ENCODE data around the gene PCYT2. TPM values are rescaled to one million over a fixed set of nuclear protein-coding genes. Genes with fewer than 3 reads are reported as not detected.

Gene PCYT2
- polyA plus RNA-seq, 1 donor (not counting 4 experiments of a cell fraction or from before 2014, with no cell fraction given), result 38.1 TPM

DNA sequence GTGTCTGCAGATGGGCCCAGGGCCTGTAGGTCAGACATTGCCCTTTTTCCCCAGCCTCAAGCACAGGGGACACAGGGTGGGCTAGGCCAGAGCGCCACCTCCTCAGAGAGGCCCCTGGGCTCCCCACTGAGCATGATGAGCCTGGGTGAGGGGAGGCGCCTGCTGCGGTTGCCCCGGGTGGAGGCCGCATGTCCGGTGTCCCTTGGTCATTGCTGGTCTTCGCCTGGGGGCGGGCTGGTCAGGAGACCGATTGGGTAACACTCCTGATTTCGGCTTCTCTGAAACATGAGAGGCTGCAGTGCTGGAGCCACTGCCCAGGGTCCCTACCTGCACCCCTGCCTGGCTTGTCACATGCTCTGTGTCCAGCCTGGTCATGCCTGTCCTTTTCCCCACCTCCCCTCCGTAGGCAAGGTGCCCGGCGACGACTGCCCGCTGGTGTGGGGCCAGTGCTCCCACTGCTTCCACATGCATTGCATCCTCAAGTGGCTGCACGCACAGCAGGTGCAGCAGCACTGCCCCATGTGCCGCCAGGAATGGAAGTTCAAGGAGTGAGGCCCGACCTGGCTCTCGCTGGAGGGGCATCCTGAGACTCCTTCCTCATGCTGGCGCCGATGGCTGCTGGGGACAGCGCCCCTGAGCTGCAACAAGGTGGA is 11.6 kb downstream of the PCYT2 start:
- H4K20me1 ChIP-seq (ENCODE audit: control insufficient read depth, extremely low read depth, insufficient read depth, low read length), result peaks cover 14% of the 10 kb centered on the region
- H3K9me3 ChIP-seq (ENCODE audit: control insufficient read depth, low read depth, low read length), result no peaks in the 10 kb centered on the region
- H3K4me2 ChIP-seq (ENCODE audit: control insufficient read depth, extremely low read depth, insufficient read depth, low read depth, low read length), result no peak overlapping the region
- H2AFZ ChIP-seq (ENCODE audit: control insufficient read depth, low read length), result no peak overlapping the region
- H3K4me1 ChIP-seq (ENCODE audit: control insufficient read depth, extremely low read depth, insufficient read depth, low read length), result peaks cover 35% of the 10 kb centered on the region
- peaks cover 17 to 36% of the 10 kb centered on the region in 2 experiments for H3K36me3 ChIP-seq (ENCODE audit: control insufficient read depth in 2 of 2, extremely low read depth in 1 of 2, insufficient read depth in 2 of 2, low read length in 2 of 2)
- no peak overlapping the region for H3K4me3 ChIP-seq (ENCODE audit: control insufficient read depth in 2 of 3, extremely low read depth in 1 of 3, insufficient read depth in 2 of 3, low read depth in 1 of 3, low read length in 3 of 3)
- H3K27ac ChIP-seq (ENCODE audit: control insufficient read depth, insufficient read depth, low read length), result no peak overlapping the region
- H3K79me2 ChIP-seq (ENCODE audit: control insufficient read depth, insufficient read depth, low read length), result no peaks in the 10 kb centered on the region
- DNase-seq (ENCODE audit: low read depth, low spot score) (no peak), FAIRE-seq (no peak)
- no peak for TF ChIP-seq EZH2 (IDR thresholded peaks at IDR 0.05; ENCODE audit: low read length)
- no peak for TF ChIP-seq CTCF (optimal IDR thresholded peaks at IDR 0.05 in 1 of 3, IDR thresholded peaks at IDR 0.05 in 1 of 3, conservative IDR thresholded peaks at IDR 0.05 in 1 of 3; ENCODE audit: extremely low read depth in 1 of 3, insufficient read depth in 2 of 3, low read length in 3 of 3)
- H3K9ac ChIP-seq (ENCODE audit: control insufficient read depth, extremely low read depth, insufficient read depth, low read length), result no peak overlapping the region
- H3K9me1 ChIP-seq (ENCODE audit: control insufficient read depth, extremely low read depth, insufficient read depth, low read length), result no peaks in the 10 kb centered on the region
- no peaks in the 10 kb centered on the region for H3K27me3 ChIP-seq (ENCODE audit: control insufficient read depth, extremely low read depth, insufficient read depth, low read length)
- dilution Hi-C loops (cut with MboI; ENCODE audit: extremely low pct_ligation_motif_present, low sequenced_read_pairs), result no loop called here

DNA sequence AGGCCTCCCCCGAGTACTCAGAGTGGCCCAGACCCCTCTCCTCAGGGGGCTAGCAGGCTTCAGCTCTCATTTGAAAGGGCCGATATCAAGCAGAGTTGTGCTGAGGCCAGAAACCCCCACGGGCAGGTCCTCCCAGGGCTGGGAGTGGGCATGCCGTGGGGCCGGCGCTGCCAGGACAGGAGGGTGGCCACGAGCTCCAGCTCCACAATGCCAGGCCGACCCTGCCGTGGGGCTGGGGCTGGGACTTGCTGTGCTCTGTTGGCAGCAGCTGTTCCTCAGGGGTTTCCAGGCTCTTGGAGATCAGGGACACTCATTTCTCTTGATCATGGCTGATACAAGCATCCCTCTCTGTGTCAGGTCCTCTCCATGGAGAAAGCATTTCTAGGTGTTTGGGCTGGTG is 12.3 kb downstream of the PCYT2 start:
- no peak for TF ChIP-seq CTCF (optimal IDR thresholded peaks at IDR 0.05 in 1 of 3, IDR thresholded peaks at IDR 0.05 in 1 of 3, conservative IDR thresholded peaks at IDR 0.05 in 1 of 3; ENCODE audit: extremely low read depth in 1 of 3, insufficient read depth in 2 of 3, low read length in 3 of 3)
- TF ChIP-seq EZH2 (IDR thresholded peaks at IDR 0.05; ENCODE audit: low read length), result no peak
- FAIRE-seq (no peak), DNase-seq (ENCODE audit: low read depth, low spot score) (no peak)
- H3K79me2 ChIP-seq (ENCODE audit: control insufficient read depth, insufficient read depth, low read length), result peaks cover 3% of the 10 kb centered on the region
- H4K20me1 ChIP-seq (ENCODE audit: control insufficient read depth, extremely low read depth, insufficient read depth, low read length), result peaks cover 14% of the 10 kb centered on the region
- no peak overlapping the region for H3K4me3 ChIP-seq (ENCODE audit: control insufficient read depth in 2 of 3, extremely low read depth in 1 of 3, insufficient read depth in 2 of 3, low read depth in 1 of 3, low read length in 3 of 3)
- dilution Hi-C loops (cut with MboI; ENCODE audit: extremely low pct_ligation_motif_present, low sequenced_read_pairs), result no loop called here
- H3K9me3 ChIP-seq (ENCODE audit: control insufficient read depth, low read depth, low read length), result no peaks in the 10 kb centered on the region
- no peak overlapping the region for H2AFZ ChIP-seq (ENCODE audit: control insufficient read depth, low read length)
- H3K9me1 ChIP-seq (ENCODE audit: control insufficient read depth, extremely low read depth, insufficient read depth, low read length), result no peaks in the 10 kb centered on the region
- peak overlapping the region; percentile 31 for H3K4me2 ChIP-seq (ENCODE audit: control insufficient read depth, extremely low read depth, insufficient read depth, low read depth, low read length)
- H3K27me3 ChIP-seq (ENCODE audit: control insufficient read depth, extremely low read depth, insufficient read depth, low read length), result no peaks in the 10 kb centered on the region
- peaks cover 16 to 36% of the 10 kb centered on the region in 2 experiments for H3K36me3 ChIP-seq (ENCODE audit: control insufficient read depth in 2 of 2, extremely low read depth in 1 of 2, insufficient read depth in 2 of 2, low read length in 2 of 2)
- H3K27ac ChIP-seq (ENCODE audit: control insufficient read depth, insufficient read depth, low read length), result peak overlapping the region; percentile 65
- peaks cover 35% of the 10 kb centered on the region for H3K4me1 ChIP-seq (ENCODE audit: control insufficient read depth, extremely low read depth, insufficient read depth, low read length)
- peak overlapping the region; percentile 36 for H3K9ac ChIP-seq (ENCODE audit: control insufficient read depth, extremely low read depth, insufficient read depth, low read length)

All from keratinocyte (primary cell).